Heart left ventricle (tissue), 13 donors: Measurements from ENCODE around the gene CALB2.

Experiments used
- POLR2A ChIP-seq, 2 donors: fragments of 450-650 bp; IDR thresholded peaks; one replicate each; pipeline ENCODE4 v1.6.1; 2017; ENCODE audit warnings: antibody characterized with exemption in 2 of 2, mild to moderate bottlenecking in 2 of 2, moderate library complexity in 2 of 2
- TF ChIP-seq, protein P1 (sequence below), 12 donors: fragments of 200-600 bp; sonication (generic) in 4 of 12; IDR thresholded peaks; one replicate each; pipeline versions ENCODE4 v1.5.0 to v1.8.0; 2018 to 2022; ENCODE audit warnings: antibody characterized with exemption in 12 of 12, mild to moderate bottlenecking in 5 of 12
- donor health status: ischemic (EF 13 %, LVEDD 7.1; RV severe dilation, severe dysfunction).
- donor health status: DM: no; HTN: yes; CAD: no.
- donor health status: DM: no; HTN: no; CAD: no.
- donor health status: ischemic (EF 25% LVEDD 6.9; RV normal size, moderate dysfunction).
- donor health status: ischemic (EF 25% LVEDD 5.7; RV mildly dilated, moderate dysfunction).
- donor health status: ischemic (EF 35%, LVEDD 5.7; RV mildly dilated, moderate dysfunction).
- donor health status: nonischemic (EF 11% LVEDD 7.7; RV severe dilation, severe dysfunction).
- donor health status: DM: yes; HTN: yes; CAD: no.
- donor health status: PGD.
- donor health status: ischemic (EF 29% LVEDD 5.4; RV normal size, mild dysfunction).
- donor health status: nonischemic (EF 23%, LVEDD 6.1; RV moderate dilation, normal function).

DNA sequence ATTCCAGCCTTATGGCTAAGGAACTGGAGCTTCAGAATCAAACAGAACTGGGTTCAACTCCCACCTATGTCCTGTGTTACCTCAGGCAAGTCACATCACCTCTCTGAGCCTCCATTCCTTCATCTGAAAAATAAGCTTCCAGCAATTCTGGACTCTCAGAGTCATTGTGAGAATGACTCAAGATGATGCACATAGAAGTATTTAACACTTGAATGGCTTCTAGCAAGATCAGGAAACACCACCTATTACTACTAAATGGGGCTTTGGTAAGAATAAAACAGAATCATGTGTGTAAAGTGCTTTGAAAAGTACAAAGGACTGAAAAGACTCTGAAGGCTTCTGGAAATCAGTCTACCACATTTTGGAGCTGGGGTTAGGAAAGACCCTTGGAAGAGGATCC lies 30.8 kb upstream of the CALB2 start:
- no peak for TF ChIP-seq POLR2A (IDR thresholded peaks at IDR 0.05)
- TF ChIP-seq, protein P1, sequence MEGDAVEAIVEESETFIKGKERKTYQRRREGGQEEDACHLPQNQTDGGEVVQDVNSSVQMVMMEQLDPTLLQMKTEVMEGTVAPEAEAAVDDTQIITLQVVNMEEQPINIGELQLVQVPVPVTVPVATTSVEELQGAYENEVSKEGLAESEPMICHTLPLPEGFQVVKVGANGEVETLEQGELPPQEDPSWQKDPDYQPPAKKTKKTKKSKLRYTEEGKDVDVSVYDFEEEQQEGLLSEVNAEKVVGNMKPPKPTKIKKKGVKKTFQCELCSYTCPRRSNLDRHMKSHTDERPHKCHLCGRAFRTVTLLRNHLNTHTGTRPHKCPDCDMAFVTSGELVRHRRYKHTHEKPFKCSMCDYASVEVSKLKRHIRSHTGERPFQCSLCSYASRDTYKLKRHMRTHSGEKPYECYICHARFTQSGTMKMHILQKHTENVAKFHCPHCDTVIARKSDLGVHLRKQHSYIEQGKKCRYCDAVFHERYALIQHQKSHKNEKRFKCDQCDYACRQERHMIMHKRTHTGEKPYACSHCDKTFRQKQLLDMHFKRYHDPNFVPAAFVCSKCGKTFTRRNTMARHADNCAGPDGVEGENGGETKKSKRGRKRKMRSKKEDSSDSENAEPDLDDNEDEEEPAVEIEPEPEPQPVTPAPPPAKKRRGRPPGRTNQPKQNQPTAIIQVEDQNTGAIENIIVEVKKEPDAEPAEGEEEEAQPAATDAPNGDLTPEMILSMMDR (IDR thresholded peaks at IDR 0.05) = no peak
